Measurements from ENCODE around the gene CUBN. TPM values are rescaled to one million over a fixed set of nuclear protein-coding genes. Genes with fewer than 3 reads are reported as not detected.

Gene CUBN
- total and polyA plus RNA-seq, 10 of the 15 experiments (the other 5 are each of a cell fraction or from before 2014, with no cell fraction given) = under 0.01 to 0.14 (median 0.02) TPM; not detected in 6

- H3K79me2 ChIP-seq (ENCODE audit: control insufficient read depth, insufficient read depth, low read length) = no peaks in the 10 kb centered on the region
- H3K9ac ChIP-seq (ENCODE audit: control insufficient read depth, insufficient read depth, low read length) = no peak overlapping the region
- H3K4me2 ChIP-seq (ENCODE audit: control insufficient read depth, insufficient read depth) = no peak overlapping the region
- FAIRE-seq (no peak), DNase-seq (ENCODE audit: low read depth, low spot score) (no peak), ATAC-seq (no peak)
- RAD21 ChIA-PET (ENCODE audit: unreplicated experiment) = no interaction called here
- no TSS peak for BruUV-seq (replicated peaks)
- SMC1A ChIA-PET (ENCODE audit: uncharacterized antibody, unreplicated experiment) = no interaction called here
- WGBS (ENCODE audit: insufficient coverage, insufficient replicate concordance, low lambda C conversion rate, missing lambda C conversion rate) = 49% methylated on average over 10 of the region's 10 CpGs
- intact Hi-C loops (cut with micrococcal nuclease; ENCODE audit: unreplicated experiment) (no loop called here), in situ Hi-C loops (cut with MboI) (no loop called here)
- TF ChIP-seq BMI1 (IDR thresholded peaks at IDR 0.05; ENCODE audit: borderline replicate concordance) (no peak), LARP7 (IDR thresholded peaks at IDR 0.05) (no peak), ZNF24 (IDR thresholded peaks at IDR 0.05) (no peak), SMARCA5 (IDR thresholded peaks at IDR 0.05) (no peak), RB1 (IDR thresholded peaks at IDR 0.05; ENCODE audit: borderline replicate concordance) (no peak), KDM1A (IDR thresholded peaks at IDR 0.05; ENCODE audit: borderline replicate concordance) (no peak), SMAD1 (IDR thresholded peaks at IDR 0.05; ENCODE audit: low read depth, partially characterized antibody) (no peak), MEF2A (IDR thresholded peaks at IDR 0.05; ENCODE audit: insufficient read depth, low read depth, low read length) (no peak), RUNX3 (IDR thresholded peaks at IDR 0.05; ENCODE audit: low read length) (no peak), POLR2AphosphoS5 (IDR thresholded peaks at IDR 0.05; ENCODE audit: low read length) (no peak), NR2C2 (IDR thresholded peaks at IDR 0.05; ENCODE audit: borderline replicate concordance, control insufficient read depth, insufficient read length, low read depth) (no peak), JUNB (IDR thresholded peaks at IDR 0.05) (no peak), SP1 (IDR thresholded peaks at IDR 0.05; ENCODE audit: low read depth, low read length) (no peak), NRF1 (conservative IDR thresholded peaks at IDR 0.05; ENCODE audit: low read depth, low read length) (no peak), POU2F2 (IDR thresholded peaks at IDR 0.05; ENCODE audit: borderline replicate concordance, low read depth, low read length) (no peak), ZNF207 (IDR thresholded peaks at IDR 0.05; ENCODE audit: borderline replicate concordance) (no peak), CHD1 (IDR thresholded peaks at IDR 0.05; ENCODE audit: low read depth, low read length) (no peak), PML (IDR thresholded peaks at IDR 0.05; ENCODE audit: low read length) (no peak)
- TF ChIP-seq, protein P1, sequence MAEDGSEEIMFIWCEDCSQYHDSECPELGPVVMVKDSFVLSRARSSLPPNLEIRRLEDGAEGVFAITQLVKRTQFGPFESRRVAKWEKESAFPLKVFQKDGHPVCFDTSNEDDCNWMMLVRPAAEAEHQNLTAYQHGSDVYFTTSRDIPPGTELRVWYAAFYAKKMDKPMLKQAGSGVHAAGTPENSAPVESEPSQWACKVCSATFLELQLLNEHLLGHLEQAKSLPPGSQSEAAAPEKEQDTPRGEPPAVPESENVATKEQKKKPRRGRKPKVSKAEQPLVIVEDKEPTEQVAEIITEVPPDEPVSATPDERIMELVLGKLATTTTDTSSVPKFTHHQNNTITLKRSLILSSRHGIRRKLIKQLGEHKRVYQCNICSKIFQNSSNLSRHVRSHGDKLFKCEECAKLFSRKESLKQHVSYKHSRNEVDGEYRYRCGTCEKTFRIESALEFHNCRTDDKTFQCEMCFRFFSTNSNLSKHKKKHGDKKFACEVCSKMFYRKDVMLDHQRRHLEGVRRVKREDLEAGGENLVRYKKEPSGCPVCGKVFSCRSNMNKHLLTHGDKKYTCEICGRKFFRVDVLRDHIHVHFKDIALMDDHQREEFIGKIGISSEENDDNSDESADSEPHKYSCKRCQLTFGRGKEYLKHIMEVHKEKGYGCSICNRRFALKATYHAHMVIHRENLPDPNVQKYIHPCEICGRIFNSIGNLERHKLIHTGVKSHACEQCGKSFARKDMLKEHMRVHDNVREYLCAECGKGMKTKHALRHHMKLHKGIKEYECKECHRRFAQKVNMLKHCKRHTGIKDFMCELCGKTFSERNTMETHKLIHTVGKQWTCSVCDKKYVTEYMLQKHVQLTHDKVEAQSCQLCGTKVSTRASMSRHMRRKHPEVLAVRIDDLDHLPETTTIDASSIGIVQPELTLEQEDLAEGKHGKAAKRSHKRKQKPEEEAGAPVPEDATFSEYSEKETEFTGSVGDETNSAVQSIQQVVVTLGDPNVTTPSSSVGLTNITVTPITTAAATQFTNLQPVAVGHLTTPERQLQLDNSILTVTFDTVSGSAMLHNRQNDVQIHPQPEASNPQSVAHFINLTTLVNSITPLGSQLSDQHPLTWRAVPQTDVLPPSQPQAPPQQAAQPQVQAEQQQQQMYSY (CRISPR knock-in tag; IDR thresholded peaks at IDR 0.05) = no peak
- no peaks in the 10 kb centered on the region; a peak in 1 of 4 replicates for H3K27me3 ChIP-seq (replicated peaks in 1 of 2; ENCODE audit: control insufficient read depth in 2 of 2, insufficient read depth in 2 of 2, low read length in 1 of 2)
- CTCF ChIA-PET = interaction anchor here (1.0 kb wide), 1 partner anchor 11 kb away, joined by 3 read pairs; no protein-coding TSS in a partner anchor
- H3K9me3 ChIP-seq (replicated peaks; ENCODE audit: control insufficient read depth, insufficient read depth, low read length) = no peaks in the 10 kb centered on the region; the same call in 1 of the 3 replicates
- H3K4me3 ChIP-seq = no peak overlapping the region
- no peak overlapping the region for H3K27ac ChIP-seq (ENCODE audit: control insufficient read depth, insufficient read depth)
- no peaks in the 10 kb centered on the region for H3K4me1 ChIP-seq (ENCODE audit: control insufficient read depth, insufficient read depth, low read length)
- H4K20me1 ChIP-seq (ENCODE audit: control insufficient read depth, insufficient read depth) = no peaks in the 10 kb centered on the region
- H2AFZ ChIP-seq (ENCODE audit: control insufficient read depth, low read depth, low read length) = no peak overlapping the region
- POLR2A ChIA-PET = no interaction called here
- no peaks in the 10 kb centered on the region for H3K36me3 ChIP-seq (ENCODE audit: control insufficient read depth in 2 of 2, insufficient read depth in 2 of 2, low read length in 1 of 2)
Measured at GRCh38 chr10:16999665-17000451, 129.8 kb downstream of the CUBN start.

Data from GM12878 (cell line).